ENCODE results near the gene ELOVL1.

The ELOVL1 gene

DNA sequence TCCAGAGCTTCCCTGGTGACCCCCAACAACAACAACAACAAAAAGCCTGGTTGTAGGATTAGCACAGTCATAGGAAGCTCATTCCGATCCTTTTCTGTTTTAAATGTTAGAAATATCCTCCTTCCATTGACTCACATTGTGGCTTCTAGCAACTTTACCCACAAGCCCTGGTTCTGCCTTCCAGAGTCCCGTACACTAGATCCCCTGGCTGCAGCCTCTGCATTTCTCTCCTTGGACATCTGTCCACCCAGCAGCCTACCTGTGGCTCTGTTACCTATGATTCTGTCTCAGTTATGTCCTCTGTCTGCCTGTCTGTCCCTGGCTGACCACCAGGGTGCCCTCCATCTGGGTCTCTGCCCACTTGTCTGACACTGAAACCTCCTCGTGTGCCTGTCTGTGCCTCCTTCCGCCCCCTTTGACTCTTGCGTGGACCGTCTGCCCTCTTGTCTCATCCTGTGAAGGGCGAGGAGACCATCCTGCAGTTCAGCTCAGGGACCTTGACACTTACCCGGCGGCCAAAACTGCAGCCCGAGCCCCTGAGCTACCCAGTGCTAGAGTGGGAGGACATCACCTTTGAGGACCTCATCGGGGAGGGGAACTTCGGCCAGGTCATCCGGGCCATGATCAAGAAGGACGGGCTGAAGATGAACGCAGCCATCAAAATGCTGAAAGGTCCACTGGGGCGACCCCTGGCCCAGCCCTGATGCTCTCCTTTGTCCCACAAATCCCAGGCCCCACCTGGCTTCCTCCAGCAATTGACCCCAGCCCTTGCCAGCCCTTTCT lies 50.9 kb downstream of the ELOVL1 start:
- TF ChIP-seq, protein P1, sequence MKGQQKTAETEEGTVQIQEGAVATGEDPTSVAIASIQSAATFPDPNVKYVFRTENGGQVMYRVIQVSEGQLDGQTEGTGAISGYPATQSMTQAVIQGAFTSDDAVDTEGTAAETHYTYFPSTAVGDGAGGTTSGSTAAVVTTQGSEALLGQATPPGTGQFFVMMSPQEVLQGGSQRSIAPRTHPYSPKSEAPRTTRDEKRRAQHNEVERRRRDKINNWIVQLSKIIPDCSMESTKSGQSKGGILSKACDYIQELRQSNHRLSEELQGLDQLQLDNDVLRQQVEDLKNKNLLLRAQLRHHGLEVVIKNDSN (IDR thresholded peaks at IDR 0.05) = no peak
- TF ChIP-seq ZBTB7A (IDR thresholded peaks at IDR 0.05; ENCODE audit: low read depth) (no peak), RAD21 (IDR thresholded peaks at IDR 0.05; ENCODE audit: low read depth) (no peak), EGR1 (IDR thresholded peaks at IDR 0.05) (no peak), CEBPB (IDR thresholded peaks at IDR 0.05) (no peak), EP300 (IDR thresholded peaks at IDR 0.05; ENCODE audit: borderline replicate concordance) (no peak)
- TF ChIP-seq, protein P2, sequence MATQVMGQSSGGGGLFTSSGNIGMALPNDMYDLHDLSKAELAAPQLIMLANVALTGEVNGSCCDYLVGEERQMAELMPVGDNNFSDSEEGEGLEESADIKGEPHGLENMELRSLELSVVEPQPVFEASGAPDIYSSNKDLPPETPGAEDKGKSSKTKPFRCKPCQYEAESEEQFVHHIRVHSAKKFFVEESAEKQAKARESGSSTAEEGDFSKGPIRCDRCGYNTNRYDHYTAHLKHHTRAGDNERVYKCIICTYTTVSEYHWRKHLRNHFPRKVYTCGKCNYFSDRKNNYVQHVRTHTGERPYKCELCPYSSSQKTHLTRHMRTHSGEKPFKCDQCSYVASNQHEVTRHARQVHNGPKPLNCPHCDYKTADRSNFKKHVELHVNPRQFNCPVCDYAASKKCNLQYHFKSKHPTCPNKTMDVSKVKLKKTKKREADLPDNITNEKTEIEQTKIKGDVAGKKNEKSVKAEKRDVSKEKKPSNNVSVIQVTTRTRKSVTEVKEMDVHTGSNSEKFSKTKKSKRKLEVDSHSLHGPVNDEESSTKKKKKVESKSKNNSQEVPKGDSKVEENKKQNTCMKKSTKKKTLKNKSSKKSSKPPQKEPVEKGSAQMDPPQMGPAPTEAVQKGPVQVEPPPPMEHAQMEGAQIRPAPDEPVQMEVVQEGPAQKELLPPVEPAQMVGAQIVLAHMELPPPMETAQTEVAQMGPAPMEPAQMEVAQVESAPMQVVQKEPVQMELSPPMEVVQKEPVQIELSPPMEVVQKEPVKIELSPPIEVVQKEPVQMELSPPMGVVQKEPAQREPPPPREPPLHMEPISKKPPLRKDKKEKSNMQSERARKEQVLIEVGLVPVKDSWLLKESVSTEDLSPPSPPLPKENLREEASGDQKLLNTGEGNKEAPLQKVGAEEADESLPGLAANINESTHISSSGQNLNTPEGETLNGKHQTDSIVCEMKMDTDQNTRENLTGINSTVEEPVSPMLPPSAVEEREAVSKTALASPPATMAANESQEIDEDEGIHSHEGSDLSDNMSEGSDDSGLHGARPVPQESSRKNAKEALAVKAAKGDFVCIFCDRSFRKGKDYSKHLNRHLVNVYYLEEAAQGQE (IDR thresholded peaks at IDR 0.05; ENCODE audit: low read depth) = no peak

DNA sequence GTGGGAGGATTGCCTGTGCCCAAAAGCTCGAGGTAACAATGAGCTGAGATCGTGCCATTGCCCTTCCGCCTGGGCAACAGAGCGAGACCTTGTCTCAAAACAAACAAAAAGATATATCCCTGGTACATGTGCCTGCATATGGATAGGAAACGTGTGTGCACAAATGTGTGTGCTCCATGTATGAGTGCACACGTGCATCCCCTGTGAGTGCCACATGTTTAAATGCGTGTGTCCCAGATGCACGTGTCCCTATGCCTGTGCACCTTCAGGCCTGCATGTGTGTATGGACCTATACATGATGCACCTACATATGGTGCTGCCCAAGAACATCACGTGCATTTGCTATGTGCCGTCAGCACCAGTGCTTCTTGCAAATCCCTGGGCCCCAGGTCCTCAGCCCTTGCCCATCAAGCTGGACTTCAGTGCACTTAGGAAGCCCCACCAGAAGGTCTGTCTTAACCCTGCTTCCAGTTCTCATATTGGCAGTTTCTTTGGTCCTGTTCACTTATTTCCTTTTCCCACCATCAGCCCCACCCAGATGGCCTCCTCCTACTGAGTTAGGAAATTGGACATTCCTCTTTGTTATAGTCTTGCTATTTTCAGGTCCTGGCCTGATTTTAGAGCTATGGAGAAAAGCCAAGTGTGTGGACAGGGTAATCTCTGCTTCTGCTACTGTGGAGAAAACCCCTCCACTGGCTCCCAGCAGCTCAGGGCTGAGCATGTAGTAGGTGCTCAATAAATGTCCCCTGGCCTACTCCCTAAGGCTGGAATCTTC lies 51.7 kb downstream of the ELOVL1 start:
- TF ChIP-seq TEAD4 (IDR thresholded peaks at IDR 0.05) = no peak
- TF ChIP-seq YY1 (IDR thresholded peaks at IDR 0.05; ENCODE audit: low read depth) = no peak
- no peak for TF ChIP-seq ZBTB7A (IDR thresholded peaks at IDR 0.05; ENCODE audit: low read depth)
- no peak for TF ChIP-seq EGR1 (IDR thresholded peaks at IDR 0.05)
- TF ChIP-seq, protein P3, sequence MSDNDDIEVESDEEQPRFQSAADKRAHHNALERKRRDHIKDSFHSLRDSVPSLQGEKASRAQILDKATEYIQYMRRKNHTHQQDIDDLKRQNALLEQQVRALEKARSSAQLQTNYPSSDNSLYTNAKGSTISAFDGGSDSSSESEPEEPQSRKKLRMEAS (IDR thresholded peaks at IDR 0.05) = no peak
- no peak for TF ChIP-seq CREB1 (IDR thresholded peaks at IDR 0.05; ENCODE audit: low read depth)
- no peak for TF ChIP-seq TAF1 (IDR thresholded peaks at IDR 0.05; ENCODE audit: low read depth)

GRCh38 chr1:43315481-43315880 lies 52.3 kb downstream of the ELOVL1 start:
- TF ChIP-seq CEBPB (IDR thresholded peaks at IDR 0.05) (no peak), TEAD4 (IDR thresholded peaks at IDR 0.05) (no peak), TCF12 (IDR thresholded peaks at IDR 0.05; ENCODE audit: low read depth) (no peak), NFIC (IDR thresholded peaks at IDR 0.05) (no peak), YY1 (IDR thresholded peaks at IDR 0.05; ENCODE audit: low read depth) (no peak), RAD21 (IDR thresholded peaks at IDR 0.05; ENCODE audit: low read depth) (no peak), EGR1 (IDR thresholded peaks at IDR 0.05) (no peak), EP300 (IDR thresholded peaks at IDR 0.05; ENCODE audit: borderline replicate concordance) (no peak)

DNA sequence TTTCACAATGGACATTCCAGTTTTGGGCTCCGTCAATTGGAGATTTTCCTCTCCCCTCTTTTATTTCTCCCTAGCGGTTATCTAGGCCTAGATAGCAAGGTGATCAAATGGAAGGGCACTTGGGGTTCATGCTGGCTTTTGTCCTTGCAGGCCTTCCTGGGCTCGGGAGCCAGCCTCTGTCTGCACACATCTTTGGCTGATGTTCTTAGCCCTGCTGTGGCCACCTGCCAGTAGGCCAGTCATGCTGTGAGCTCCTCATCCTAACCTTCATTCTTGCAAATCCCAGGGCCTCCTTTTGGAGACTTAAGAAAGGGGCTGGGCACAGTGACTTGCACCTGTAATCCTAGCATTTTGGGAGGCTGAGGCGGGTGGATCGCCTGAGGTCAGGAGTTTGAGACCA lies 53.6 kb downstream of the ELOVL1 start:
- TF ChIP-seq TEAD4 (IDR thresholded peaks at IDR 0.05) = no peak
- no peak for TF ChIP-seq RAD21 (IDR thresholded peaks at IDR 0.05; ENCODE audit: low read depth)
- TF ChIP-seq ZBTB7A (IDR thresholded peaks at IDR 0.05; ENCODE audit: low read depth) = no peak
- TF ChIP-seq, protein P3 (IDR thresholded peaks at IDR 0.05) = no peak
- TF ChIP-seq TAF1 (IDR thresholded peaks at IDR 0.05; ENCODE audit: low read depth) = no peak
- no peak for TF ChIP-seq YY1 (IDR thresholded peaks at IDR 0.05; ENCODE audit: low read depth)
- no peak for TF ChIP-seq EGR1 (IDR thresholded peaks at IDR 0.05)

GRCh38 chr1:43313771-43314170 lies 54.0 kb downstream of the ELOVL1 start:
- TF ChIP-seq, protein P2 (IDR thresholded peaks at IDR 0.05; ENCODE audit: low read depth) = no peak
- TF ChIP-seq NFIC (IDR thresholded peaks at IDR 0.05) (no peak), TEAD4 (IDR thresholded peaks at IDR 0.05) (no peak), EGR1 (IDR thresholded peaks at IDR 0.05) (no peak), EP300 (IDR thresholded peaks at IDR 0.05; ENCODE audit: borderline replicate concordance) (no peak), CEBPB (IDR thresholded peaks at IDR 0.05) (no peak), RAD21 (IDR thresholded peaks at IDR 0.05; ENCODE audit: low read depth) (no peak), TAF1 (IDR thresholded peaks at IDR 0.05; ENCODE audit: low read depth) (no peak), YY1 (IDR thresholded peaks at IDR 0.05; ENCODE audit: low read depth) (no peak), CREB1 (IDR thresholded peaks at IDR 0.05; ENCODE audit: low read depth) (no peak), TCF12 (IDR thresholded peaks at IDR 0.05; ENCODE audit: low read depth) (no peak)
- TF ChIP-seq, protein P3 (IDR thresholded peaks at IDR 0.05) = no peak
